WTC11 (cell line): ENCODE results near the gene APOLD1. TPM values are rescaled to one million over a fixed set of nuclear protein-coding genes. Genes with fewer than 3 reads are reported as not detected.
A peak's percentile ranks its signal among the peaks of the same experiment; 100 is the strongest.

ENCODE experiments used
- ATAC-seq: fragments of 200-7000 bp; cut with Tn5 transposase; 2 replicates; pipeline ENCODE4 v1.10.0; 2021; ENCODE audit warnings: mild to moderate bottlenecking, moderate library complexity
- CTCF ChIA-PET: fragments of 300-600 bp; sonication (Branson Sonifier 250); formaldehyde crosslinking; loops from one replicate; lab custom pipeline; 2021; ENCODE audit warnings: antibody characterized with exemption; lab: Charles Lee
- POLR2A ChIA-PET: fragments of 350-600 bp; sonication (Branson Sonifier 250); formaldehyde crosslinking; loops from one replicate; lab custom pipeline; 2021; ENCODE audit warnings: antibody characterized with exemption; lab: Charles Lee
- DNase-seq: peaks from one replicate; pipeline ENCODE4 v3.0.0; 2021; ENCODE audit warnings: low spot score
- H3K27ac Mint-ChIP-seq: 2 replicates; pipeline ENCODE4 v1.8.0; 2021; ENCODE audit warnings: mixed read lengths
- H3K27me3 Mint-ChIP-seq: 2 replicates; pipeline ENCODE4 v1.8.0; 2021; ENCODE audit warnings: low read depth, mild to moderate bottlenecking, moderate library complexity, mixed read lengths
- H3K36me3 Mint-ChIP-seq: 2 replicates; pipeline ENCODE4 v1.8.0; 2021; ENCODE audit warnings: mixed read lengths
- H3K4me1 Mint-ChIP-seq: 2 replicates; pipeline ENCODE4 v1.8.0; 2022; ENCODE audit warnings: mixed read lengths
- H3K4me3 Mint-ChIP-seq: 2 replicates; pipeline ENCODE4 v1.8.0; 2021; ENCODE audit warnings: mild to moderate bottlenecking, moderate library complexity, mixed read lengths
- H3K9me3 Mint-ChIP-seq: 2 replicates; pipeline ENCODE4 v1.8.0; 2021; ENCODE audit warnings: mixed read lengths
- CREB1 ChIP-seq: sonication (generic); formaldehyde crosslinking; IDR thresholded peaks from 2 replicates; pipeline ENCODE4 v1.8.0; 2023; ENCODE audit warnings: mild to moderate bottlenecking, missing genetic modification reagents
- CREM ChIP-seq: sonication (generic); formaldehyde crosslinking; IDR thresholded peaks from 2 replicates; pipeline ENCODE4 v1.8.1; 2022; ENCODE audit warnings: mild to moderate bottlenecking, missing genetic modification reagents, moderate library complexity
- E2F1 ChIP-seq: sonication (generic); formaldehyde crosslinking; IDR thresholded peaks from 2 replicates; pipeline ENCODE4 v1.8.0; 2022; ENCODE audit warnings: mild to moderate bottlenecking, missing genetic modification reagents
- E2F5 ChIP-seq: sonication (generic); formaldehyde crosslinking; IDR thresholded peaks from 2 replicates; pipeline ENCODE4 v1.8.1; 2022; ENCODE audit warnings: mild to moderate bottlenecking, moderate library complexity, missing genetic modification reagents
- ERG ChIP-seq: fragments of 250-450 bp; sonication (Bioruptor Pico); IDR thresholded peaks from 2 replicates; pipeline ENCODE4 v1.8.0; 2021; ENCODE audit warnings: mild to moderate bottlenecking
- ESRRA ChIP-seq: sonication (generic); formaldehyde crosslinking; IDR thresholded peaks from 2 replicates; pipeline ENCODE4 v1.8.1; 2022; ENCODE audit warnings: mild to moderate bottlenecking, missing genetic modification reagents, borderline replicate concordance
- GRHL2 ChIP-seq: fragments of 250-450 bp; sonication (Bioruptor Pico); IDR thresholded peaks from 2 replicates; pipeline ENCODE4 v1.8.0; 2022; ENCODE audit warnings: mild to moderate bottlenecking, moderate library complexity; ENCODE audit not compliant: insufficient replicate concordance, severe bottlenecking
- JUN ChIP-seq: sonication (generic); formaldehyde crosslinking; IDR thresholded peaks from 2 replicates; pipeline ENCODE4 v1.8.0; 2023; ENCODE audit warnings: mild to moderate bottlenecking, missing genetic modification reagents
- MAX ChIP-seq: sonication (generic); formaldehyde crosslinking; IDR thresholded peaks from 2 replicates; pipeline ENCODE4 v1.8.0; 2022; ENCODE audit warnings: mild to moderate bottlenecking, missing genetic modification reagents
- MXD4 ChIP-seq: fragments of 250-450 bp; sonication (Bioruptor Pico); IDR thresholded peaks from 2 replicates; pipeline ENCODE4 v1.8.0; 2021; ENCODE audit warnings: mild to moderate bottlenecking, moderate library complexity, borderline replicate concordance
- OVOL2 ChIP-seq: fragments of 250-450 bp; sonication (Bioruptor Pico); IDR thresholded peaks from 2 replicates; pipeline ENCODE4 v1.9.0; 2021; ENCODE audit warnings: mild to moderate bottlenecking, borderline replicate concordance
- STAT6 ChIP-seq: sonication (generic); formaldehyde crosslinking; conservative IDR thresholded peaks from 2 replicates; pipeline ENCODE4 v1.8.1; 2023; ENCODE audit warnings: mild to moderate bottlenecking, low read depth, missing genetic modification reagents, moderate library complexity
- USF1 ChIP-seq: sonication (generic); formaldehyde crosslinking; IDR thresholded peaks from 2 replicates; pipeline ENCODE4 v1.8.0; 2022; ENCODE audit warnings: mild to moderate bottlenecking, missing genetic modification reagents
- ZNF121 ChIP-seq: sonication (generic); formaldehyde crosslinking; IDR thresholded peaks from 2 replicates; pipeline ENCODE4 v1.8.0; 2023; ENCODE audit warnings: missing genetic modification reagents
- ZNF263 ChIP-seq: sonication (generic); formaldehyde crosslinking; IDR thresholded peaks from 2 replicates; pipeline ENCODE4 v1.8.1; 2022; ENCODE audit warnings: low read depth, mild to moderate bottlenecking, moderate library complexity, missing genetic modification reagents
- ZNF317 ChIP-seq: sonication (generic); formaldehyde crosslinking; IDR thresholded peaks from 2 replicates; pipeline ENCODE4 v1.8.1; 2023; ENCODE audit warnings: low read depth, mild to moderate bottlenecking, moderate library complexity, missing genetic modification reagents, borderline replicate concordance
- ZNF396 ChIP-seq: fragments of 250-450 bp; sonication (Bioruptor Pico); IDR thresholded peaks from 2 replicates; pipeline ENCODE4 v1.8.0; 2021; ENCODE audit warnings: mild to moderate bottlenecking, moderate library complexity, borderline replicate concordance
- ZNF512 ChIP-seq: sonication (generic); formaldehyde crosslinking; IDR thresholded peaks from 2 replicates; pipeline ENCODE4 v1.8.1; 2022; ENCODE audit warnings: missing genetic modification reagents, borderline replicate concordance
- ZSCAN18 ChIP-seq: fragments of 250-450 bp; sonication (Bioruptor Pico); IDR thresholded peaks from 2 replicates; pipeline ENCODE4 v2.1.2; 2022; ENCODE audit warnings: mild to moderate bottlenecking, moderate library complexity
- total RNA-seq: library from RNA; stranded (reverse); gene quantifications from 3 replicates; pipeline ENCODE4 v1.2.3, GENCODE V29; 2021

Gene APOLD1
- total RNA-seq, 1 experiment from 2014 or later, result 0.44 TPM

GRCh38 chr12:12818701-12819100, 33.2 kb downstream of the APOLD1 start (continued):
- TF ChIP-seq STAT6 (CRISPR knock-in tag), result no peak
- TF ChIP-seq ERG (CRISPR knock-in tag), result no peak
- no peak for TF ChIP-seq OVOL2 (CRISPR knock-in tag)
- TF ChIP-seq E2F1 (CRISPR knock-in tag), result no peak
- TF ChIP-seq ZNF396, result no peak
- TF ChIP-seq JUN (CRISPR knock-in tag), result no peak

- Mint-ChIP-seq H3K36me3 (peaks cover 72% of the 10 kb centered on the region), H3K4me1 (peaks cover 10% of the 10 kb centered on the region; the same call in 1 of the 2 replicates), H3K27me3 (no peaks in the 10 kb centered on the region), H3K4me3 (no peak overlapping the region), H3K27ac (no peak overlapping the region), H3K9me3 (no peaks in the 10 kb centered on the region)
- CTCF ChIA-PET, result no interaction called here
- no peak for DNase-seq
- TF ChIP-seq ZNF121 (CRISPR knock-in tag) (no peak), USF1 (CRISPR knock-in tag) (no peak), CREM (no peak), ESRRA (no peak), GRHL2 (no peak), ERG (CRISPR knock-in tag) (no peak), MXD4 (CRISPR knock-in tag) (no peak), CREB1 (CRISPR knock-in tag) (no peak)
- POLR2A ChIA-PET, result interaction anchor here (0.7 kb wide), 1 partner anchor 458 kb away, joined by 3 read pairs; no protein-coding TSS in a partner anchor
- ATAC-seq, result no peak
Measured at GRCh38 chr12:12819221-12819620, 33.8 kb downstream of the APOLD1 start.

GRCh38 chr12:12819752-12820311, 34.4 kb downstream of the APOLD1 start:
- Mint-ChIP-seq H3K4me3 (no peak overlapping the region), H3K4me1 (peaks cover 7% of the 10 kb centered on the region; the same call in 1 of the 2 replicates), H3K36me3 (peaks cover 72% of the 10 kb centered on the region), H3K27me3 (no peaks in the 10 kb centered on the region), H3K9me3 (no peaks in the 10 kb centered on the region), H3K27ac (peak overlapping the region; percentile 17; the same call in 1 of the 2 replicates)
- ChIA-PET CTCF (no interaction called here), POLR2A (no interaction called here)
- ATAC-seq (no peak), DNase-seq (no peak)
- TF ChIP-seq ZNF512 (CRISPR knock-in tag), result no peak
- TF ChIP-seq ZNF263 (CRISPR knock-in tag), result no peak
- TF ChIP-seq E2F5, result no peak
- no peak for TF ChIP-seq E2F1 (CRISPR knock-in tag)
- no peak for TF ChIP-seq MAX (CRISPR knock-in tag)
- no peak for TF ChIP-seq ZNF317 (CRISPR knock-in tag)
- TF ChIP-seq ZSCAN18 (CRISPR knock-in tag), result no peak
